ENCODE data around the gene RAB41. TPM values are rescaled to one million over a fixed set of nuclear protein-coding genes. Genes with fewer than 3 reads are reported as not detected.

Gene RAB41
- total and polyA plus RNA-seq, 3 donors from 2014 or later, result 3.7 to 5.1 (median 4.3) TPM

DNA sequence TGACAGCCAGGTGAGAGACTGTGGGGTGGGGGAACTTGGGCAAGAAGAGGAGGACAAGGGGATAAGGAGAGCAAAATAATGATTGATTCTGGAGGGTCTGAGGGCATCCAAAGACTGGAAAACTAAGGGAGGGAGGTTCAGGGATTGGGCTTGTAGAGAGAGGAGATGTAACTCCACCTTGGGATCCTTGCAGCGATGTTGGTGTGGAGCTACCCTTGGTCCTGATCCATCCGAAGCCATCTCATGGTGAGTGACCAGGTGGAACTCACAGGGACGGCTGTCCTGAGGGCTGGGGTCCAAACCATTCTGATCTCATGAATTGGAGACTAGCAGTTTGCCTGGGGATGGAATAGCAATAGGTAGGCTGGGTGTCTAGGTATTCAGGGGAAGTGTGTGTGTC, 1.4 kb upstream of the RAB41 start:
- intact Hi-C loops (cut with DNase I; ENCODE audit: low total_unique reads), result no loop called here
- 73 to 86% methylated on average over 2 to 3 of the region's 3 CpGs for WGBS, 2 donors
- TF ChIP-seq, protein P1, sequence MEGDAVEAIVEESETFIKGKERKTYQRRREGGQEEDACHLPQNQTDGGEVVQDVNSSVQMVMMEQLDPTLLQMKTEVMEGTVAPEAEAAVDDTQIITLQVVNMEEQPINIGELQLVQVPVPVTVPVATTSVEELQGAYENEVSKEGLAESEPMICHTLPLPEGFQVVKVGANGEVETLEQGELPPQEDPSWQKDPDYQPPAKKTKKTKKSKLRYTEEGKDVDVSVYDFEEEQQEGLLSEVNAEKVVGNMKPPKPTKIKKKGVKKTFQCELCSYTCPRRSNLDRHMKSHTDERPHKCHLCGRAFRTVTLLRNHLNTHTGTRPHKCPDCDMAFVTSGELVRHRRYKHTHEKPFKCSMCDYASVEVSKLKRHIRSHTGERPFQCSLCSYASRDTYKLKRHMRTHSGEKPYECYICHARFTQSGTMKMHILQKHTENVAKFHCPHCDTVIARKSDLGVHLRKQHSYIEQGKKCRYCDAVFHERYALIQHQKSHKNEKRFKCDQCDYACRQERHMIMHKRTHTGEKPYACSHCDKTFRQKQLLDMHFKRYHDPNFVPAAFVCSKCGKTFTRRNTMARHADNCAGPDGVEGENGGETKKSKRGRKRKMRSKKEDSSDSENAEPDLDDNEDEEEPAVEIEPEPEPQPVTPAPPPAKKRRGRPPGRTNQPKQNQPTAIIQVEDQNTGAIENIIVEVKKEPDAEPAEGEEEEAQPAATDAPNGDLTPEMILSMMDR (IDR thresholded peaks at IDR 0.05), result no peak
- no peak for TF ChIP-seq POLR2A (IDR thresholded peaks at IDR 0.05)
- no peak for DNase-seq
- H3K9me3 ChIP-seq, result no peaks in the 10 kb centered on the region
- H3K4me3 ChIP-seq, result no peak overlapping the region
- H3K4me1 ChIP-seq, result no peaks in the 10 kb centered on the region
- H3K36me3 ChIP-seq (ENCODE audit: low read depth, missing control alignments), result no peaks in the 10 kb centered on the region
- H3K27ac ChIP-seq, result no peak overlapping the region
- no peaks in the 10 kb centered on the region for H3K27me3 ChIP-seq

DNA sequence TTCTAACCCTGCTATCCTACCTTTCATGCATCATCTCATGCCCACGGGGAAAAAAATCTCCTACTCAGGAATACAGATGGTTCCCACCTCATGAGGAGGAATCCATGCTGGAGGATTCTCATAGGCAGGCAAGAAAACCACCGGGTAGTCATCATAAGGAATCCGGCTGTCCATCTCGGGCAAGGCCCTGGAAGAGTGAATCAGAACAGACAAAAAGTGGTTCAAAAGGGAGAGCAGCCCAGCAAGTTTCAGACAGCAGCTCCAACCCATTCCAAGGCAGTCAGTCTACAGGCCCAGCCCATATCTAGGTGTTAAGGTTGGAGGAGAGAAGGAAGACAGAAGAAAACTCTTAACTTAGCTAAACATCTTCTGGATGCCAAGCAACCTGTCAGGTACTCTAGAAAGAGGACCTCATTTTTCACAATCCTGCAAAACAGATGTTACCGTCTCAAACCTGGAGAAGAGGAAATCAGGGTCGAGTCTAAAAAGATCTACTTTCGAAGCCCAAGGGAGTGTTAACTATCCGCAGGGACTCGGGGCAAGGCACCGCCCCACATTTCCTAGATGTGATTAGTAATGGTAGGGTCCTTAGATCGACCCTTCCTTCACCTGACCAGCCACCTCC, 7.3 kb downstream of the RAB41 start:
- TF ChIP-seq, protein P1 (IDR thresholded peaks at IDR 0.05), result no peak
- TF ChIP-seq POLR2A (IDR thresholded peaks at IDR 0.05), result no peak

DNA sequence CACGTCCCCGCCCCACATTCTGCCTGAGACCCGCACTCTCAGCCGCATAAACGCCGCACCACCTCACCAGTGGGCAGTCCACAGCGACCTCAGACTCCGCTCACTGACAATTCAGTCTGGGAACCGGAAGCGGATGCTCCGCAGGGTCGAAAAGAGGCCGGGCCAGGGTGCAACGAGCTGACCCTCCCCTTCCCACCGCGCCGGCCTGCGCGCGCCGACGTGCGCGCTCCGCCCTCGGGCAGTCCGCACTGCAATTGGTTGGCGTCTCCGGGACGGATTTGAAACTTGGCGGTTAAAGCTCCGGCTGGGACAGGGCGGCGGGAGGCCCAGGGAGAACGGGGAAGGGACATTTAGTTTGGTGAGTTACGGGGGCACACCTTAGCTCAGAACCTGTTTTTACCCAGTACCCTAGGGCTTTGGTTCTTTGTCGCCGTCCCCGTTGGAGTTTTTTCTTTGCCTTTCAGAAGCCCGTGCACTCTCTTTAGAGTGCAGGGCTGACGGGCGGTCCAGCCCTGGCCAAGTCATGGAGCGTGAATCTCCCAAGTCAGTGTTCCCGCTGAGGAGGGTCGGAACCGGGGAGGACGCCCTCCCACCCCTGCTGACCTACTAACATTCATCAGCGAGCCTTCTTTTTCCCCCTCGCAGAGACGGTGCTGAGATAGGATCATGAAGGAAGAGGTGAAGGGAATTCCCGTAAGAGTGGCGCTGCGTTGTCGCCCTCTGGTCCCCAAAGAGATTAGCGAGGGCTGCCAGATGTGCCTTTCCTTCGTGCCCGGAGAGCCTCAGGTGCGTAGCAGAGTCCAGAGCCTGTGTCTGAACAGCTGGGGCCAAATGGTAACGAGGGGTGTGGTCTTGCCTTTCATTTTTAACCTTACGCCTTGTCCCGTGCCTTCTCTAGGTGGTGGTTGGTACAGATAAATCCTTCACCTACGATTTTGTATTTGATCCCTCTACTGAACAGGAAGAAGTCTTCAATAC, 8.1 kb downstream of the RAB41 start, which contains the start of the genes KIF4A and PDZD11:
TSS of gene KIF4A (plus strand) at position 312 of the 978 bp plus-strand sequence. CDS start at position 667, 355 bp downstream.
TSS of gene PDZD11 (minus strand) at position 135 of the 978 bp plus-strand sequence. CDS start 586 bp downstream, outside the sequence.
- Histone ChIP-seq H3K27ac (no peak within 1 kb of the TSS), H3K4me3 (peak within 1 kb of the TSS; percentile 41 to 64), H3K4me1 (peaks cover 3% of the 10 kb centered on the region), H3K36me3 (ENCODE audit: low read depth, missing control alignments) (no peaks in the 10 kb centered on the region), H3K27me3 (no peaks in the 10 kb centered on the region), H3K9me3 (no peaks in the 10 kb centered on the region)
- no peak for TF ChIP-seq POLR2A (IDR thresholded peaks at IDR 0.05)
- TF ChIP-seq, protein P1 (IDR thresholded peaks at IDR 0.05), result no peak
- intact Hi-C loops (cut with DNase I; ENCODE audit: low total_unique reads), result no loop called here
- 0% methylated on average over 3 to 27 of the region's 62 CpGs for WGBS, 2 donors
- peak; percentile 84 for DNase-seq

More for the DNA sequence above, 7.3 kb downstream of the RAB41 start:
- Histone ChIP-seq H3K4me1 (peaks cover 3% of the 10 kb centered on the region), H3K36me3 (ENCODE audit: low read depth, missing control alignments) (no peaks in the 10 kb centered on the region), H3K4me3 (peak overlapping the region; percentile 41 to 64), H3K27ac (no peak overlapping the region), H3K27me3 (no peaks in the 10 kb centered on the region), H3K9me3 (no peaks in the 10 kb centered on the region)
- intact Hi-C loops (cut with DNase I; ENCODE audit: low total_unique reads), result no loop called here
- no peak for DNase-seq
- 13 to 27% methylated on average over 3 to 9 of the region's 11 CpGs for WGBS, 2 donors

DNA sequence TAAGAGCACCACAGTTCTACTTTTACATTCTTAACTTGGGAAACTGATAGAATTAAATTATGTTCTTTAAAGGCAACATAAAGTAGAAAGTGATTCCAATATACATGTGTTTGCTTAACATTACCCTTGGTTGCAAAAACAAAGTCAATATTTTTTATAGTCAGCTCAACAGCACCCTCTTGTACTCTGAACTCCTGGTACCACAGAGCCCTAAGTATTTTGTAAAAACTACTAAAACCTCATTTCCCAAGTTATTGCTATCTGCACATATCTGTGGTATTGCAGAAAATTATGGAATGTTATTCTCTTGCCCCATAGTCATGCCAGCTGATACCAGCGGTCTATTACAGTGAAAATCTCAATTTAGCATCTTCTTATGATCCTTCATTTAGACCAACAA, 10.8 kb downstream of the RAB41 start:
- no peak for DNase-seq
- no peaks in the 10 kb centered on the region for H3K9me3 ChIP-seq
- H3K27me3 ChIP-seq, result no peaks in the 10 kb centered on the region
- no peaks in the 10 kb centered on the region for H3K36me3 ChIP-seq (ENCODE audit: low read depth, missing control alignments)
- TF ChIP-seq, protein P1 (IDR thresholded peaks at IDR 0.05), result no peak
- TF ChIP-seq POLR2A (IDR thresholded peaks at IDR 0.05), result no peak
- no peak overlapping the region for H3K27ac ChIP-seq
- intact Hi-C loops (cut with DNase I; ENCODE audit: low total_unique reads), result no loop called here
- no peak overlapping the region for H3K4me3 ChIP-seq
- H3K4me1 ChIP-seq, result peaks cover 3% of the 10 kb centered on the region
- 0% methylated on average over 1 of the region's 1 CpG for WGBS, 2 donors
